Keratinocyte (primary cell): ENCODE measurements around the gene PHLPP1.

Source experiments
- CTCF ChIP-seq, 3 experiments: IDR thresholded peaks in 1 of 3; conservative IDR thresholded peaks in 1 of 3; optimal IDR thresholded peaks in 1 of 3; 2 replicates in 2 of 3; 3 replicates in 1 of 3; pipeline versions ENCODE3 to v1.5.1; 2011; ENCODE audit warnings: low read length in 3 of 3, mild to moderate bottlenecking in 3 of 3, moderate library complexity in 2 of 3, control low read depth in 1 of 3, inconsistent platforms in 1 of 3; ENCODE audit not compliant: insufficient read depth in 2 of 3; ENCODE audit errors: extremely low read depth in 1 of 3
- EZH2 ChIP-seq: IDR thresholded peaks from one replicate; pipeline ENCODE4 v1.6.1; 2012; ENCODE audit warnings: inconsistent platforms, mild to moderate bottlenecking, low read length, moderate library complexity

GRCh38 chr18:62963507-62963906 lies 248.2 kb downstream of the PHLPP1 start:
- TF ChIP-seq CTCF (optimal IDR thresholded peaks at IDR 0.05 in 1 of 3, IDR thresholded peaks at IDR 0.05 in 1 of 3, conservative IDR thresholded peaks at IDR 0.05 in 1 of 3; ENCODE audit: extremely low read depth in 1 of 3, insufficient read depth in 2 of 3, low read length in 3 of 3) = no peak
- TF ChIP-seq EZH2 = no peak
